Neuronal stem cell (in vitro differentiated cells): ENCODE data around the gene DPH1.
A peak's percentile ranks its signal among the peaks of the same experiment; 100 is the strongest.

Experiments used
- DNase-seq: peaks from one replicate; pipeline ENCODE4 v3.0.0-alpha.2; 2013; ENCODE audit warnings: low spot score
- H2AFZ ChIP-seq: one replicate; pipeline ENCODE4 v1.6.1; 2013; ENCODE audit warnings: mild to moderate bottlenecking, low read length, inconsistent platforms
- H2AK5ac ChIP-seq: 2 replicates; pipeline ENCODE4 v1.6.1; 2013; ENCODE audit warnings: low read depth, mild to moderate bottlenecking, inconsistent platforms, low read length, moderate library complexity, mixed read lengths
- H2BK120ac ChIP-seq: 2 replicates; pipeline ENCODE4 v1.6.1; 2013; ENCODE audit warnings: low read depth, mild to moderate bottlenecking, inconsistent platforms, low read length, moderate library complexity, mixed read lengths
- H2BK12ac ChIP-seq: one replicate; pipeline ENCODE4 v1.6.1; 2013; ENCODE audit warnings: low read length, inconsistent platforms
- H2BK15ac ChIP-seq: 2 replicates; pipeline ENCODE4 v1.6.1; 2013; ENCODE audit warnings: mild to moderate bottlenecking, low read length, inconsistent platforms, mixed read lengths
- H2BK5ac ChIP-seq: one replicate; pipeline ENCODE4 v1.6.1; 2013; ENCODE audit warnings: inconsistent platforms, mild to moderate bottlenecking, low read length, moderate library complexity
- H3K14ac ChIP-seq: one replicate; pipeline ENCODE4 v1.6.1; 2013; ENCODE audit warnings: low read length, inconsistent platforms
- H3K18ac ChIP-seq: 2 replicates; pipeline ENCODE4 v1.6.1; 2013; ENCODE audit warnings: low read length, inconsistent platforms
- H3K23ac ChIP-seq: 2 replicates; pipeline ENCODE4 v1.6.1; 2013; ENCODE audit warnings: low read depth, mild to moderate bottlenecking, mixed read lengths, low read length, inconsistent platforms; ENCODE audit not compliant: poor library complexity
- H3K27ac ChIP-seq: replicated peaks from 3 replicates; pipeline ENCODE4 v1.5.1; 2013; ENCODE audit warnings: low read length, inconsistent platforms
- H3K27me3 ChIP-seq, 3 experiments: 2 replicates each; pipeline ENCODE4 v1.6.1; 2013; ENCODE audit warnings: low read length in 3 of 3, mild to moderate bottlenecking in 2 of 3, inconsistent platforms in 1 of 3, low read depth in 1 of 3, mixed read lengths in 1 of 3, moderate library complexity in 1 of 3; ENCODE audit not compliant: control insufficient read depth in 3 of 3, insufficient read depth in 3 of 3
- H3K36me3 ChIP-seq, 2 donors: replicated peaks in 1 of 2; 2 replicates each; pipeline ENCODE4 v1.6.1; 2013; ENCODE audit warnings: low read length in 2 of 2; ENCODE audit not compliant: control insufficient read depth in 2 of 2, insufficient read depth in 2 of 2
- H3K4ac ChIP-seq: 2 replicates; pipeline ENCODE4 v1.6.1; 2013; ENCODE audit warnings: inconsistent platforms, mild to moderate bottlenecking, low read length, moderate library complexity
- H3K4me1 ChIP-seq, 2 donors: 1 replicate in 1 of 2; 2 replicates in 1 of 2; pipeline ENCODE4 v1.6.1; 2013; ENCODE audit warnings: low read length in 2 of 2, low read depth in 1 of 2; ENCODE audit not compliant: control insufficient read depth in 2 of 2, insufficient read depth in 1 of 2
- H3K4me2 ChIP-seq: one replicate; pipeline ENCODE4 v1.6.1; 2013; ENCODE audit warnings: mild to moderate bottlenecking, low read length, inconsistent platforms; ENCODE audit not compliant: insufficient read depth, poor library complexity, severe bottlenecking
- H3K4me3 ChIP-seq, 2 donors: 2 replicates each; pipeline ENCODE4 v1.5.1; 2013; ENCODE audit warnings: low read length in 2 of 2, mild to moderate bottlenecking in 2 of 2, inconsistent platforms in 1 of 2, moderate library complexity in 1 of 2
- H3K79me1 ChIP-seq: one replicate; pipeline ENCODE4 v1.6.1; 2013; ENCODE audit warnings: low read depth, mild to moderate bottlenecking, inconsistent platforms, low read length, moderate library complexity
- H3K9ac ChIP-seq: one replicate; pipeline ENCODE4 v1.6.1; 2013; ENCODE audit warnings: mild to moderate bottlenecking, low read depth, low read length, inconsistent platforms; ENCODE audit not compliant: poor library complexity
- H3K9me3 ChIP-seq, 2 donors: replicated peaks in 1 of 2; 2 replicates each; pipeline versions ENCODE3 to v1.6.1; 2013; ENCODE audit warnings: low read length in 2 of 2, mild to moderate bottlenecking in 2 of 2, inconsistent platforms in 1 of 2, low read depth in 1 of 2, mixed read lengths in 1 of 2, moderate library complexity in 1 of 2; ENCODE audit not compliant: control insufficient read depth in 2 of 2, insufficient read depth in 1 of 2
- H4K8ac ChIP-seq: one replicate; pipeline ENCODE4 v1.6.1; 2013; ENCODE audit warnings: low read depth, mild to moderate bottlenecking, inconsistent platforms, low read length, moderate library complexity
- H4K91ac ChIP-seq: one replicate; pipeline ENCODE4 v1.6.1; 2013; ENCODE audit warnings: low read length, low read depth, mild to moderate bottlenecking, inconsistent platforms; ENCODE audit not compliant: poor library complexity
- whole genome bisulfite sequencing, 2 donors: extraction: QIAGEN DNeasy Blood & Tissue Kit; methylation state at CpG; one replicate each; pipeline ENCODE4 v1.1.7; 2013; ENCODE audit warnings: missing lambda C conversion rate in 2 of 2, mixed read lengths in 1 of 2; ENCODE audit not compliant: insufficient read length in 2 of 2, insufficient replicate concordance in 1 of 2; ENCODE audit errors: extremely low coverage in 2 of 2; 5-methylcytosine and 5-hydroxymethylcytosine counted together

DPH1 gene

GRCh38 chr17:2086306-2086705 is 56.4 kb downstream of the DPH1 start:
- H3K27ac ChIP-seq: no peak overlapping the region
- H3K4me2 ChIP-seq: no peak overlapping the region
- DNase-seq: no peak
- H3K9ac ChIP-seq: no peak overlapping the region
- H3K18ac ChIP-seq: no peak overlapping the region
- peaks cover 0 to 2% (median 0%) of the 10 kb centered on the region in 3 experiments for H3K27me3 ChIP-seq
- H3K4ac ChIP-seq: no peak overlapping the region
- H3K14ac ChIP-seq: no peak overlapping the region
- no peak overlapping the region for H2AFZ ChIP-seq
- no CpG with 5 or more reads among the region's 3 CpGs for WGBS, 2 donors
- no peak overlapping the region for H2AK5ac ChIP-seq
- H3K36me3 ChIP-seq: peaks cover 13 to 44% of the 10 kb centered on the region in 2 donors
- H4K91ac ChIP-seq: no peak overlapping the region
- H3K79me1 ChIP-seq: peaks cover 3% of the 10 kb centered on the region
- H3K9me3 ChIP-seq: no peaks in the 10 kb centered on the region
- peaks cover 4 to 9% of the 10 kb centered on the region in 2 donors for H3K4me1 ChIP-seq
- no peak overlapping the region for H3K4me3 ChIP-seq
- H4K8ac ChIP-seq: no peak overlapping the region
- H2BK5ac ChIP-seq: no peak overlapping the region
- no peak overlapping the region for H3K23ac ChIP-seq
- no peak overlapping the region for H2BK120ac ChIP-seq
- no peak overlapping the region for H2BK15ac ChIP-seq
- H2BK12ac ChIP-seq: no peak overlapping the region

GRCh38 chr17:2087597-2088211 is 57.8 kb downstream of the DPH1 start:
- Histone ChIP-seq H3K14ac (no peak overlapping the region), H3K9me3 (no peaks in the 10 kb centered on the region), H3K79me1 (peaks cover 3% of the 10 kb centered on the region), H3K4me2 (no peak overlapping the region), H2BK120ac (no peak overlapping the region), H3K4me3 (no peak overlapping the region), H3K27ac (no peak overlapping the region), H3K23ac (no peak overlapping the region), H4K91ac (no peak overlapping the region), H4K8ac (no peak overlapping the region), H3K9ac (no peak overlapping the region), H2BK15ac (no peak overlapping the region), H3K18ac (no peak overlapping the region), H2AFZ (no peak overlapping the region), H2AK5ac (no peak overlapping the region), H2BK12ac (no peak overlapping the region), H2BK5ac (no peak overlapping the region), H3K27me3 (peaks cover 0 to 2% (median 0%) of the 10 kb centered on the region in 3 experiments), H3K4ac (no peak overlapping the region), H3K36me3 (peaks cover 5 to 35% of the 10 kb centered on the region in 2 donors), H3K4me1 (peaks cover 6 to 11% of the 10 kb centered on the region in 2 donors)
- WGBS, 2 donors: no CpG with 5 or more reads among the region's 10 CpGs
- DNase-seq: no peak

DNA sequence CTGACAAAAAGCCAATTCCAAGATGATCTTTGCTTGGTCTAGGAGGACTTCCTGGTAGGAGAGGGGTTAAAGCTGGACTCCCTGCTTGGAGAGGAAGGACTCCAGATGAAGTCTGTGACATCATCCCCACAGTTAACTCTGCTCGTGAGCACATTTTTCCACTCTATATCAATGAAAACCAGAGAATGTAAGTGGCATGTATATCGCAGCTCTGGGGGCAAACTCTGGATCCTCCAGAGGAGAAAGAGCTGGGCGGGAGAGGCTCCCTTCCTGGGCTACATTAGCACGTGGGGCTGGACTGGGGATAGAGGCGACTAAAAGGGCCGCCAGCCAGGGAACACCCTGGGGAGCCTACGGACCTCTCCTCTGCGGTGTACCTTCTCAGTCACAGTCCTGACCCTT is 59.1 kb downstream of the DPH1 start:
- Histone ChIP-seq H3K9ac (no peak overlapping the region), H4K8ac (no peak overlapping the region), H3K18ac (no peak overlapping the region), H3K14ac (no peak overlapping the region), H3K27ac (no peak overlapping the region), H3K79me1 (peaks cover 3% of the 10 kb centered on the region), H3K36me3 (peaks cover 2 to 27% of the 10 kb centered on the region in 2 donors), H3K4ac (no peak overlapping the region), H2AFZ (no peak overlapping the region), H2AK5ac (no peak overlapping the region), H2BK15ac (no peak overlapping the region), H3K27me3 (peaks cover 0 to 2% (median 0%) of the 10 kb centered on the region in 3 experiments), H4K91ac (no peak overlapping the region), H3K9me3 (no peaks in the 10 kb centered on the region), H3K23ac (no peak overlapping the region), H2BK120ac (no peak overlapping the region), H3K4me3 (no peak overlapping the region), H2BK12ac (no peak overlapping the region), H2BK5ac (no peak overlapping the region), H3K4me2 (no peak overlapping the region), H3K4me1 (peaks cover 6 to 11% of the 10 kb centered on the region in 2 donors)
- DNase-seq: no peak
- no CpG with 5 or more reads among the region's 8 CpGs for WGBS, 2 donors

DNA sequence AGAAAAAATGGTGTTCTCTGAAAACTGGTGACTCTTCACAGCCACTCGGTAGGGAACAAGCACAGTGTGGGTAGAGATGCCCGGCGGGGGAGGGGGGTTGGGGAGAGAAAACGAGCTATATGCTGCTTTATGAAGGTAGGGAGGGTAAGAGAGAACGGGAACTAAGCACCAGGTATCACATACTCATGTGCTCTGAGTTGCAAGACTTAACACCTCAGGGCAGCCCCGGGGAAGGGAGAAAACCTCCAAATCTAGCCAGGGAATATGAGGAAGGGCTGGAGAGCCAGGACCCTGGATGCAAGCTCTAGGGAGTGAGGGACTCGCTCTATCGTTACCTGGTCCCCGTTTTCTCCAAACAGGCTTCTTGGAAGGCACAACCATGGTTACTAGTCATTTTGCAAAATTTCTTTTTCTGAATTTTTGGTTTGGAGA is 60.3 kb downstream of the DPH1 start:
- H3K4me1 ChIP-seq: peaks cover 6 to 8% of the 10 kb centered on the region in 2 donors
- no peak overlapping the region for H2AK5ac ChIP-seq
- no peak overlapping the region for H3K18ac ChIP-seq
- H2BK5ac ChIP-seq: no peak overlapping the region
- H3K14ac ChIP-seq: no peak overlapping the region
- H2BK120ac ChIP-seq: no peak overlapping the region
- no peak overlapping the region for H2BK12ac ChIP-seq
- no peak overlapping the region for H4K91ac ChIP-seq
- no peak overlapping the region for H3K4ac ChIP-seq
- no peak overlapping the region for H2BK15ac ChIP-seq
- H3K27me3 ChIP-seq: no peaks in the 10 kb centered on the region
- no CpG with 5 or more reads among the region's 9 CpGs for WGBS, 2 donors
- H3K4me2 ChIP-seq: no peak overlapping the region
- no peak for DNase-seq
- no peak overlapping the region for H4K8ac ChIP-seq
- H3K79me1 ChIP-seq: peaks cover 3% of the 10 kb centered on the region
- peak overlapping the region; percentile 24 for H3K9ac ChIP-seq
- no peak overlapping the region for H3K27ac ChIP-seq
- H3K4me3 ChIP-seq: no peak overlapping the region
- H3K36me3 ChIP-seq: peaks cover 0 to 20% of the 10 kb centered on the region in 2 donors
- H2AFZ ChIP-seq: no peak overlapping the region
- no peak overlapping the region for H3K23ac ChIP-seq
- H3K9me3 ChIP-seq: no peaks in the 10 kb centered on the region
